Measurements from ENCODE around the gene ADORA2A.

Gene ADORA2A

GRCh38 chr22:24427500-24428164 is at the start of gene ADORA2A:
Gene ADORA2A, plus strand, starts transcription at chr22:24427599. Its CDS starts 5,806 bp downstream, at chr22:24433405.
- DNase-seq (ENCODE audit: low read depth), result no peak

GRCh38 chr22:24379536-24379935 is 47.9 kb upstream of the ADORA2A start:
- DNase-seq (ENCODE audit: low read depth), result no peak

- DNase-seq (ENCODE audit: low read depth), result no peak
These were observed 47.0 kb upstream of the ADORA2A start for GRCh38 chr22:24380220-24380904.

GRCh38 chr22:24380905-24381230 is 46.5 kb upstream of the ADORA2A start:
- DNase-seq (ENCODE audit: low read depth), result no peak

GRCh38 chr22:24383061-24383460 is 44.3 kb upstream of the ADORA2A start:
- no peak for DNase-seq (ENCODE audit: low read depth)

GRCh38 chr22:24384131-24384530 is 43.3 kb upstream of the ADORA2A start:
- DNase-seq (ENCODE audit: low read depth), result no peak

- DNase-seq (ENCODE audit: low read depth), result no peak
These were observed 40.4 kb upstream of the ADORA2A start for GRCh38 chr22:24386937-24387471.

- DNase-seq (ENCODE audit: low read depth), result no peak
These were observed 37.7 kb upstream of the ADORA2A start for GRCh38 chr22:24389680-24390079.

GRCh38 chr22:24390156-24390555 is 37.2 kb upstream of the ADORA2A start:
- no peak for DNase-seq (ENCODE audit: low read depth)

GRCh38 chr22:24390576-24390975 is 36.8 kb upstream of the ADORA2A start:
- no peak for DNase-seq (ENCODE audit: low read depth)

GRCh38 chr22:24391836-24392217 is 35.6 kb upstream of the ADORA2A start:
- peak; percentile 50 for DNase-seq (ENCODE audit: low read depth)

- DNase-seq (ENCODE audit: low read depth), result peak; percentile 27
These were observed 35.0 kb upstream of the ADORA2A start for GRCh38 chr22:24392218-24392931.

GRCh38 chr22:24393012-24393559 is 34.3 kb upstream of the ADORA2A start:
- no peak for DNase-seq (ENCODE audit: low read depth)

GRCh38 chr22:24393848-24394247 is 33.6 kb upstream of the ADORA2A start:
- DNase-seq (ENCODE audit: low read depth), result no peak

- no peak for DNase-seq (ENCODE audit: low read depth)
These were observed 33.1 kb upstream of the ADORA2A start for GRCh38 chr22:24394254-24394653.

- DNase-seq (ENCODE audit: low read depth), result no peak
These were observed 29.0 kb upstream of the ADORA2A start for GRCh38 chr22:24398409-24398808.

GRCh38 chr22:24400034-24400725 is 27.2 kb upstream of the ADORA2A start:
- no peak for DNase-seq (ENCODE audit: low read depth)

GRCh38 chr22:24400726-24401596 is 26.4 kb upstream of the ADORA2A start:
- DNase-seq (ENCODE audit: low read depth), result no peak

- no peak for DNase-seq (ENCODE audit: low read depth)
These were observed 25.4 kb upstream of the ADORA2A start for GRCh38 chr22:24401931-24402367.

GRCh38 chr22:24402460-24403192 is 24.8 kb upstream of the ADORA2A start:
- peak; percentile 86 for DNase-seq (ENCODE audit: low read depth)

All from GM04504 (cell line).